ENCODE data around the gene FOSL1.

- TF ChIP-seq POLR2A (IDR thresholded peaks at IDR 0.05; ENCODE audit: low read depth, low read length) (peak; percentile 27; the same call in 1 of the 2 replicates), POLR2AphosphoS5 (IDR thresholded peaks at IDR 0.05; ENCODE audit: low read depth, low read length) (peak; percentile 58), TAF1 (IDR thresholded peaks at IDR 0.05; ENCODE audit: low read depth, low read length) (no peak), SPI1 (IDR thresholded peaks at IDR 0.05; ENCODE audit: low read depth, low read length) (no peak), POU2F2 (IDR thresholded peaks at IDR 0.05; ENCODE audit: low read depth, low read length) (no peak), PAX5 (IDR thresholded peaks at IDR 0.05; ENCODE audit: insufficient read depth, low read length, severe bottlenecking) (no peak)
Measured at GRCh38 chr11:65850217-65851082, 49.7 kb downstream of the FOSL1 start.
